Heart left ventricle (tissue), 13 donors: Measurements from ENCODE around the gene F7.

Source experiments
- CTCF ChIP-seq, 12 donors: fragments of 200-600 bp; sonication (generic) in 4 of 12; IDR thresholded peaks; one replicate each; pipeline versions ENCODE4 v1.5.0 to v1.8.0; 2018 to 2022; ENCODE audit warnings: antibody characterized with exemption in 12 of 12, mild to moderate bottlenecking in 5 of 12
- POLR2A ChIP-seq, 2 donors: fragments of 450-650 bp; IDR thresholded peaks; one replicate each; pipeline ENCODE4 v1.6.1; 2017; ENCODE audit warnings: antibody characterized with exemption in 2 of 2, mild to moderate bottlenecking in 2 of 2, moderate library complexity in 2 of 2
- donor health status: ischemic (EF 13 %, LVEDD 7.1; RV severe dilation, severe dysfunction).
- donor health status: DM: no; HTN: yes; CAD: no.
- donor health status: DM: no; HTN: no; CAD: no.
- donor health status: ischemic (EF 25% LVEDD 6.9; RV normal size, moderate dysfunction).
- donor health status: ischemic (EF 25% LVEDD 5.7; RV mildly dilated, moderate dysfunction).
- donor health status: ischemic (EF 35%, LVEDD 5.7; RV mildly dilated, moderate dysfunction).
- donor health status: nonischemic (EF 11% LVEDD 7.7; RV severe dilation, severe dysfunction).
- donor health status: DM: yes; HTN: yes; CAD: no.
- donor health status: PGD.
- donor health status: ischemic (EF 29% LVEDD 5.4; RV normal size, mild dysfunction).
- donor health status: nonischemic (EF 23%, LVEDD 6.1; RV moderate dilation, normal function).

GRCh38 chr13:113153810-113154748 is 48.5 kb downstream of the F7 start:
- TF ChIP-seq POLR2A (IDR thresholded peaks at IDR 0.05) = peak in 1 of 2 donors; percentile 40
- TF ChIP-seq CTCF (IDR thresholded peaks at IDR 0.05) = peak in 1 of 12 donors; percentile 14
